HG03439 (cell line): ENCODE results near the gene SPCS3.
"Not testable (repeated sequence)": the region's sequence is repeated elsewhere in the genome, so short reads cannot be mapped to it uniquely, and the experiment has no call there.

Experiments
- ATAC-seq: cut with Tn5 transposase; IDR thresholded peaks from one replicate; pipeline ENCODE4 v1.9.1; 2021; ENCODE audit warnings: mild to moderate bottlenecking, moderate library complexity; ENCODE audit not compliant: unreplicated experiment

SPCS3 gene

DNA sequence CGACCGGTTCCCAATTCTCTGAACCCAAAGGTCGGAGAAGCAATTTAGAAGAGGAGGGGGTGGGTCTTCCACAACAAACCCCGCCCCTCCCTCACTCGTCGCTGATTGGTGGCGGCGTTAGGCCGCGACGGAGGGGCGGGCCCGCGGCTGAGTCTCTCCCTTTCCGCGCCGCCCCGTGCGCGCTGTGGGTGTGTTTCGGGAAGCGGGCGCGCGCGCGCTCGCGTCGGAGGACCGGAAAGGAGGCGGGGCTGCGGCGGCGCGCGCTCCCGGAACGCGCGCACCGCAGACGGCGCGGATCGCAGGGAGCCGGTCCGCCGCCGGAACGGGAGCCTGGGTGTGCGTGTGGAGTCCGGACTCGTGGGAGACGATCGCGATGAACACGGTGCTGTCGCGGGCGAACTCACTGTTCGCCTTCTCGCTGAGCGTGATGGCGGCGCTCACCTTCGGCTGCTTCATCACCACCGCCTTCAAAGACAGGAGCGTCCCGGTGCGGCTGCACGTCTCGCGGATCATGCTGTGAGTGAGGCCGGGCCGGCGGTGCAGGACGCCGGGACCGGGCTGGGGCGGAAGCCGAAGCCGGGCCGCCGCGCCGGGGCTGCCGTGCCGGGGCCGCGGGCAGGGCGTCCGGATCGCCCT is at the start of gene SPCS3:
SPCS3 (plus strand) TSS at position 263 of the 636 bp plus-strand sequence; CDS start at position 374, 111 bp downstream.
- ATAC-seq: peak; percentile 90

- no peak for ATAC-seq
Observed at GRCh38 chr4:176270669-176271068, 49.1 kb upstream of the SPCS3 start.

- ATAC-seq: no peak
Observed at GRCh38 chr4:176271749-176272148, 48.0 kb upstream of the SPCS3 start.

DNA sequence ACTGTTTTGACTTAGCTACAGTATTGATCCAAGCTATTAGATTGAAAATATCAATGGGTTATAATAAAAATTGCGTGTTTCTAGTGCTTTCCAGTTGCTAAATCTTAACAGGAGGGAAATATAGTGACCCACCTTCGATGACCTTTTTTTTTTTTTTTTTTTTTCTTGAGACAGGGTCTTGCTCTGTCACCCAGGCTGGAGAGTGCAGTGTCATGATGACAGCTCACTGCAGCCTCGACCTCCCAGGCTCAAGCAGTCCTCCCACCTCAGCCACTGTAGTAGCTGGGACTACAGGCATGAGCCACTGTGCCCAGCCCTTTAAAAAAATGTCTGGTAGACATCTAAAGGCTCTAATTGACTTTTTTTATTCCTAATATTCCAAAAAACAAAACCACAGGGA is 47.0 kb upstream of the SPCS3 start:
- ATAC-seq: no peak

DNA sequence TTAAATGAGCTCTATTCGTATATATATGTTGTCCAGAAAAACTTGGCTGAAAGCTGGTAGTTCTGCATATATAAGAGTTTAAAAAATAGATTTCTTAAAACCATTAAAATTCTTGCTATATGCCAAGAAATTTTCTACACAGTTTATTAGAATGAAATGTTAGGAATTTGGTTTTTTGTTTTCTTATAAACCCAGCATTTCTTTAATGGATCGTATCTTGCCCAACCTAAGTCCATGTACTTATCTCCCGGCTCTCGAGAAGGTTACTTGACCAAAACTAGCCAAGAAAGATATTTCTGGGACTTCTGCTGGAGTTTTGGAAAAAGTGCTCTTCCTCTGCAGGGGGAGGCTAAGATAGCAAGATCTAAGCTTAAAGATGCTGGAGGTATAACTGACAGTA is 46.0 kb upstream of the SPCS3 start:
- ATAC-seq: no peak

- ATAC-seq: no peak
Observed at GRCh38 chr4:176274441-176274840, 45.3 kb upstream of the SPCS3 start.

- ATAC-seq: no peak
Observed at GRCh38 chr4:176276710-176277109, 43.1 kb upstream of the SPCS3 start.

GRCh38 chr4:176277162-176277904 is 42.4 kb upstream of the SPCS3 start:
- peak; percentile 90 for ATAC-seq

- ATAC-seq: not testable (repeated sequence)
Observed at GRCh38 chr4:176279560-176279959, 40.2 kb upstream of the SPCS3 start.

- ATAC-seq: no peak
Observed at GRCh38 chr4:176286728-176287127, 33.0 kb upstream of the SPCS3 start.

- ATAC-seq: no peak
Observed at GRCh38 chr4:176287546-176287945, 32.2 kb upstream of the SPCS3 start.

DNA sequence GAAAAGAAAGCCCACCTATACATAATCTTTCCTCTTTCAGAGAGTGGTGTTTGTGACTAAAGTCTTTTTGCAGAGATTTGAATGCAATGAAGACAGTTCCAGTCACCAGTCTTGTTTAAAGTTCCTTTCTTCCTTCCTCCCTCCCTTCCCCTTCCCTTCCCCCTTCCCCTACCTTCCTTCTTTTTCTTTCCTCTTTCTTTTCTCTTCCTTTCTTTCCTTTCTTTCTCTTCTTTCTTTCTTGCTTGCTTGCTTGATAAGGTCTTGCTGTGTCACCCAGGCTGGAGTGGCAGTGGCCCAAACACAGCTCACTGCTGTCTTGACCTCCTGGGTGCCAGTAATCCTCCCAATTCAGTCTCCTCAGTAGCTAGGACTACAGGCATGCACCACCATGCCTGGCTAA is 31.7 kb upstream of the SPCS3 start:
- ATAC-seq: no peak

- no peak for ATAC-seq
Observed at GRCh38 chr4:176289561-176289960, 30.2 kb upstream of the SPCS3 start.

DNA sequence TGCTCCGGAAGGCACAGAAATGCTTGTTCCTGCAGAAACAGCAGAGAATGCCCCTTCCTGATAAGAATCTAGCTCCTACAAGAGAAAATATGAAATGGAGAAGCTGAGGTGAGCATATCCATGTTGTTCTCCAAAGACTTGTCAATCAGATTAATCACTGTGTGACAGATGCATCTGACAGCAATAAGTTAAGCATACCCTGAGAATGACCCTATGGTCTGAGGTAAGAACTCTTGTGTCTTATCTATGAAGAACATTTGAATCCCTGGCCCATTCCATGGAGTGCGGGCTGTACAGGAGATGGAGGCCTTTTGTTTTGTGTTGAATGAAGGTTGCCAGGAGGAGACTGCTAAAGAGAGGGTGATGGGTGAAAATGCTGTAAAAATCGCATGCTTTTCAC is 29.2 kb upstream of the SPCS3 start:
- no peak for ATAC-seq

GRCh38 chr4:176291748-176292147 is 28.0 kb upstream of the SPCS3 start:
- ATAC-seq: no peak

- ATAC-seq: no peak
Observed at GRCh38 chr4:176292920-176293319, 26.8 kb upstream of the SPCS3 start.

DNA sequence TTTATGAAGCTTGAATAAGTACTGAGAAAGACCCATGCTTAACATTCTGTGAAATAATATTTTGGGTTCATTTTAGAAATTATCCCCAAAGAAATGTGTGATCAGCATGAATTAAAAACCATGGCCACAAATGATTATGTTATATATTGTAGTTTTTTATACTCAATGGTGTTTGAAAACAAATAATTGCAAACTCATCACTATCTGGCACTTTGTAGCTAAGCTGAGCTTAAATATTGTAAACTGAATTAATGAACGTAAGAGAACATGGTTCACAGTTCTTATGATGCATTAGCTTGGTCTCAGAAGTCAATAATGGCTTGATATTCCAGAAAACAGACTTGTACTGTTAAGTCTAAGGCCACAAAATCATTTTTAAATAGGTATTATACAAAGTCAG is 26.1 kb upstream of the SPCS3 start:
- ATAC-seq: no peak

DNA sequence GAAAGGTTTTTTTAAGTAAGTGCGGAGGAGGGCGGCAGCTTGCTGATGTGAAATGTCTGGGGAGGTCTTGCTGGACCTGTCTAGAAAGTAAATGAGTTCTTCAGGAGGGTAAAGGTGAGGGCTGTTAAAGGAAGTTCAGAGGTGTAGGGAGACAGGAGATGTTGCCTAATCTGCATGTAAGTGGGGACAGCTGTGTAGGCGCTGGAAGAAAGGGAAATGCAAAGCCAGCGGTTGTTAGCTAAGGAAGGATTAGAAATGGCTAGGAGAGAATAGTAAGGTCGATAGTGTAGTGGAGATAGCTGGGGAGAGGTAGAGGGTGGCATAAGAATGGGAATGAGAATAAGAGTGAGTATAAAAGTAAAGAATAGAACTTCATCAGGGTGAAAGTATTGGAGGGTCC is 23.9 kb upstream of the SPCS3 start:
- not testable (repeated sequence) for ATAC-seq

DNA sequence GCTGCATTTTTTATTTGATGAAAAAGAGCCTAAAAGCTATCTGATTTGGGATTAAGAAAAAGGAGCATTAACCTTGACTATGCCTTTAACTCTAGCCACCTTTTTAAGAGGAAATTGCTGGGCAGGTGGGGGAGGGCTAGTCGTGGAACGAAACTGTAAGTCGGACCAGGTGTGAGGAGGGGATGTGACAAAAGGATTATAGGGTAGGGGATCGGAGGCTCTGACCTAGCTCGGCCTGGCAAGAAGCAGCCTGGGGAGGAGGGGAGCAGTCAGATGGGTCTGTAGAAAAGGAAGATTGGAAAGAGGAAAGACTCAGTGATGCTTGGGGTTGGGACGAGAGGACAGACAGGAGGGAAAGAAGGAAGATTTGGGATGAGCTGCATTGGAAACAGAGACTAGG is 21.1 kb upstream of the SPCS3 start:
- ATAC-seq: no peak

GRCh38 chr4:176300036-176300435 is 19.7 kb upstream of the SPCS3 start:
- ATAC-seq: no peak

DNA sequence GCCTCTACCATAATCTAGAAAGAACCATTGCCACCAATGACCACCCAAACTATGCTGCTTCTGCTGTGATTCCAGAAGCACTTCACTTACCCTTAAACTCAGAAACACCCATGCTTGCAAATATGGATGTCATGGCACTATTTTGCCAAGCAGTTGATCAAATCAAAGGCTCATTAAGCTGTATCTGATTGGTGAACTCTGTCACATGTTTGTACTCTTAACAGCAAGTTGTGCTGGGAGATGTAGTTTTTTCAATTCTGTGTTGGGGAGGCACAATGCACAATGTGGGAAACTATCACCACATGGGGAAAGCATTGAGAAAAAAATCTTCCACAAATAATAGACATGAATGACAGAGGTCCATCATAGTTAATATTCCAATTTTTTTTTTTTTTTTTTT is 19.2 kb upstream of the SPCS3 start:
- ATAC-seq: no peak
